IMR-90 (cell line): Measurements from ENCODE around the gene RAB9B. TPM values are rescaled to one million over a fixed set of nuclear protein-coding genes. Genes with fewer than 3 reads are reported as not detected.

Source experiments
- ATAC-seq: fragments of 200-7000 bp; cut with Tn5 transposase; 2 replicates; pipeline ENCODE4 v1.9.1; 2020; ENCODE audit warnings: low read depth, mild to moderate bottlenecking, moderate library complexity
- BruUV-seq: library from RNA; stranded (reverse); fragments of 400-500 nt; replicated peaks from 2 replicates; lab custom pipeline; 2021; lab: Mats Ljungman, UMichigan
- CTCF ChIA-PET: fragments of 300-600 bp; formaldehyde crosslinking; extraction: SDS; loops from one replicate; lab custom pipeline; 2021; ENCODE audit warnings: antibody characterized with exemption; lab: Yijun Ruan, JAX
- POLR2A ChIA-PET: fragments of 300-600 bp; sonication (Branson Sonifier 250); formaldehyde crosslinking; loops from one replicate; lab custom pipeline; 2022; ENCODE audit warnings: antibody characterized with exemption; ENCODE audit not compliant: unreplicated experiment; lab: Charles Lee
- DNase-seq: peaks from one replicate; pipeline ENCODE4 v3.0.0; 2013
- H2AFZ ChIP-seq: replicated peaks from 2 replicates; pipeline ENCODE3; 2013; ENCODE audit warnings: low read length, mild to moderate bottlenecking; ENCODE audit not compliant: poor library complexity
- H2AK5ac ChIP-seq: 2 replicates; pipeline ENCODE4 v1.6.1; 2013; ENCODE audit warnings: low read depth, low read length, inconsistent platforms
- H2AK9ac ChIP-seq: replicated peaks from 2 replicates; pipeline ENCODE3; 2013; ENCODE audit warnings: mild to moderate bottlenecking, low read depth, low read length, moderate library complexity; ENCODE audit not compliant: poor library complexity
- H2BK120ac ChIP-seq: 2 replicates; pipeline ENCODE4 v1.6.1; 2013; ENCODE audit warnings: low read depth, low read length, inconsistent platforms
- H2BK15ac ChIP-seq: 3 replicates; pipeline ENCODE4 v1.6.1; 2013; ENCODE audit warnings: low read depth, low read length, inconsistent platforms
- H2BK20ac ChIP-seq: 2 replicates; pipeline ENCODE4 v1.6.1; 2013; ENCODE audit warnings: low read depth, mild to moderate bottlenecking, inconsistent platforms, low read length, moderate library complexity
- H2BK5ac ChIP-seq: 2 replicates; pipeline ENCODE4 v1.6.1; 2013; ENCODE audit warnings: mild to moderate bottlenecking, low read depth, low read length, inconsistent platforms; ENCODE audit not compliant: poor library complexity, severe bottlenecking
- H3K14ac ChIP-seq: replicated peaks from 2 replicates; pipeline ENCODE4 v1.6.1; 2013; ENCODE audit warnings: low read depth, low read length, inconsistent platforms
- H3K18ac ChIP-seq: 2 replicates; pipeline ENCODE4 v1.6.1; 2013; ENCODE audit warnings: low read depth, low read length, control low read depth
- H3K23ac ChIP-seq: 2 replicates; pipeline ENCODE4 v1.6.1; 2013; ENCODE audit warnings: low read depth, low read length, inconsistent platforms
- H3K27ac ChIP-seq: 2 replicates; pipeline ENCODE4 v1.5.1; 2013; ENCODE audit warnings: mild to moderate bottlenecking, control low read depth, low read length; ENCODE audit not compliant: insufficient read depth
- H3K27me3 ChIP-seq: 2 replicates; pipeline ENCODE4 v1.6.1; 2013; ENCODE audit warnings: low read length; ENCODE audit not compliant: control insufficient read depth, insufficient read depth
- H3K36me3 ChIP-seq: 2 replicates; pipeline ENCODE4 v1.6.1; 2013; ENCODE audit warnings: low read length, mixed read lengths; ENCODE audit not compliant: control insufficient read depth, insufficient read depth
- H3K4ac ChIP-seq: 2 replicates; pipeline ENCODE4 v1.6.1; 2013; ENCODE audit warnings: low read depth, low read length, inconsistent platforms
- H3K4me1 ChIP-seq: 2 replicates; pipeline ENCODE4 v1.6.1; 2013; ENCODE audit warnings: low read length, mixed read lengths; ENCODE audit not compliant: control insufficient read depth, insufficient read depth
- H3K4me2 ChIP-seq: 2 replicates; pipeline ENCODE4 v1.6.1; 2013; ENCODE audit warnings: low read depth, mild to moderate bottlenecking, control low read depth, low read length, moderate library complexity
- H3K4me3 ChIP-seq: 2 replicates; pipeline ENCODE4 v1.5.1; 2013; ENCODE audit warnings: low read depth, mild to moderate bottlenecking, control low read depth, low read length, moderate library complexity; ENCODE audit not compliant: insufficient read depth
- H3K56ac ChIP-seq: 2 replicates; pipeline ENCODE4 v1.6.1; 2013; ENCODE audit warnings: low read length, inconsistent platforms; ENCODE audit not compliant: insufficient read depth; ENCODE audit errors: extremely low read depth
- H3K79me1 ChIP-seq, 2 experiments: 2 replicates each; pipeline ENCODE4 v1.6.1; 2013; ENCODE audit warnings: low read length in 2 of 2, inconsistent platforms in 1 of 2, low read depth in 1 of 2
- H3K9ac ChIP-seq: 2 replicates; pipeline ENCODE4 v1.6.1; 2013; ENCODE audit warnings: low read depth, low read length, control low read depth
- H3K9me1 ChIP-seq: 2 replicates; pipeline ENCODE4 v1.6.1; 2013; ENCODE audit warnings: low read length, inconsistent platforms; ENCODE audit not compliant: insufficient read depth
- H3K9me3 ChIP-seq: 2 replicates; pipeline ENCODE4 v1.6.1; 2013; ENCODE audit warnings: low read length; ENCODE audit not compliant: control insufficient read depth, insufficient read depth
- H4K20me1 ChIP-seq: 2 replicates; pipeline ENCODE4 v1.6.1; 2013; ENCODE audit warnings: low read length, inconsistent platforms; ENCODE audit not compliant: insufficient read depth
- H4K5ac ChIP-seq: 2 replicates; pipeline ENCODE4 v1.6.1; 2013; ENCODE audit warnings: mild to moderate bottlenecking, low read depth, low read length, control low read depth
- H4K8ac ChIP-seq, 2 experiments: 2 replicates each; pipeline ENCODE4 v1.6.1; 2013; ENCODE audit warnings: low read depth in 2 of 2, low read length in 2 of 2, control low read depth in 1 of 2, inconsistent platforms in 1 of 2
- H4K91ac ChIP-seq: 2 replicates; pipeline ENCODE4 v1.6.1; 2013; ENCODE audit warnings: low read depth, low read length, inconsistent platforms; ENCODE audit not compliant: insufficient read depth
- BHLHE40 ChIP-seq: fragments of 150-350 bp; IDR thresholded peaks from 2 replicates; pipeline ENCODE4 v1.6.1; 2016; ENCODE audit warnings: mild to moderate bottlenecking, low read depth, low read length
- CHD1 ChIP-seq: IDR thresholded peaks from 2 replicates; pipeline ENCODE4 v1.6.1; 2012; ENCODE audit warnings: low read depth, low read length, improper control_type of control experiment
- FOS ChIP-seq: fragments of 150-350 bp; IDR thresholded peaks from 2 replicates; pipeline ENCODE4 v1.6.1; 2016; ENCODE audit warnings: low read depth, low read length
- NFE2L2 ChIP-seq: fragments of 150-350 bp; IDR thresholded peaks from 2 replicates; pipeline ENCODE4 v1.6.1; 2016; ENCODE audit warnings: low read depth, mild to moderate bottlenecking, low read length
- POLR2A ChIP-seq: IDR thresholded peaks from 2 replicates; pipeline ENCODE4 v1.6.1; 2012; ENCODE audit warnings: mild to moderate bottlenecking, low read depth, low read length
- RCOR1 ChIP-seq: IDR thresholded peaks from 2 replicates; pipeline ENCODE4 v1.6.1; 2012; ENCODE audit warnings: mild to moderate bottlenecking, low read length, improper control_type of control experiment; ENCODE audit not compliant: insufficient replicate concordance
- WGBS, 2 experiments: methylation state at CpG; one replicate each; pipeline versions ENCODE4 v1.1.5 to v1.1.7; 2013; ENCODE audit warnings: missing lambda C conversion rate in 2 of 2; ENCODE audit not compliant: insufficient read length in 1 of 2; ENCODE audit errors: extremely low coverage in 2 of 2; 5-methylcytosine and 5-hydroxymethylcytosine counted together
- dilution Hi-C: fragments of 300-500 bp; cut with HindIII; formaldehyde crosslinking; loops from one replicate; pipeline ENCODE4 v1.14.3; 2018; ENCODE audit warnings: low sequenced_read_pairs; ENCODE audit not compliant: unreplicated experiment
- in situ Hi-C: fragments of 300-500 bp; cut with MboI; formaldehyde crosslinking; loops from 3 replicates; pipeline ENCODE4 v1.14.3; 2019; ENCODE audit warnings: low sequenced_read_pairs, inconsistent platforms, mixed read lengths
- intact Hi-C: fragments of 100-400 bp; cut with micrococcal nuclease; formaldehyde crosslinking; loops from 2 replicates; pipeline ENCODE4 v1.10.0; 2022
- polyA plus RNA-seq, 3 experiments: library from polyadenylated mRNA; depleted of rRNA; stranded (reverse); fragments of >200 nt; gene quantifications; 2 replicates each; pipeline ENCODE4 v1.2.3, GENCODE V29; 2012; ENCODE audit warnings: low replicate concordance in 1 of 3
- total RNA-seq: library from RNA; depleted of rRNA; stranded (reverse); fragments of >200 nt; gene quantifications from 2 replicates; pipeline ENCODE4 v1.2.3, GENCODE V29; 2012

The RAB9B gene
- total and polyA plus RNA-seq, 2 of the 4 experiments (the other 2 are of a cell fraction) = 0.58 to 0.90 TPM

GRCh38 chrX:103780336-103781061 is 51.6 kb downstream of the RAB9B start:
- Histone ChIP-seq H3K36me3 (no peaks in the 10 kb centered on the region), H3K9me1 (no peaks in the 10 kb centered on the region), H3K56ac (no peak overlapping the region), H3K9ac (no peak overlapping the region), H3K4me2 (no peak overlapping the region), H3K18ac (no peak overlapping the region), H2AFZ (no peak overlapping the region), H3K4me3 (no peak overlapping the region), H2BK120ac (no peak overlapping the region), H3K4ac (no peak overlapping the region), H2BK20ac (no peak overlapping the region), H3K9me3 (no peaks in the 10 kb centered on the region), H3K27ac (no peak overlapping the region), H3K23ac (no peak overlapping the region), H4K8ac (no peak overlapping the region), H4K5ac (no peak overlapping the region), H3K79me1 (no peaks in the 10 kb centered on the region), H3K27me3 (peaks cover 29% of the 10 kb centered on the region), H3K4me1 (no peaks in the 10 kb centered on the region), H2BK5ac (no peak overlapping the region), H4K20me1 (no peaks in the 10 kb centered on the region), H2AK5ac (no peak overlapping the region), H4K91ac (no peak overlapping the region), H2AK9ac (no peak overlapping the region), H2BK15ac (no peak overlapping the region), H3K14ac (no peak overlapping the region)
- WGBS, 2 experiments = no CpG with 5 or more reads among the region's 10 CpGs
- BruUV-seq = no TSS peak
- POLR2A ChIA-PET = no interaction called here
- intact Hi-C loops = no loop called here
- dilution Hi-C loops = no loop called here
- in situ Hi-C loops = no loop called here
- DNase-seq (no peak), ATAC-seq (no peak)
- CTCF ChIA-PET = no interaction called here
- TF ChIP-seq NFE2L2 = no peak
- TF ChIP-seq RCOR1 = no peak
- no peak for TF ChIP-seq POLR2A
- no peak for TF ChIP-seq FOS
- TF ChIP-seq CHD1 = no peak
- no peak for TF ChIP-seq BHLHE40
